KMS-11 (cell line): ENCODE data around the gene FYB1.

Source experiments
- H2AFZ ChIP-seq: fragments of 200-600 bp; sonication (generic); 2 replicates; pipeline ENCODE4 v1.6.1; 2016; ENCODE audit warnings: antibody characterized with exemption, mixed run types, low read depth
- H3K27ac ChIP-seq: fragments of 200-600 bp; sonication (generic); 2 replicates; pipeline ENCODE4 v1.6.1; 2016; ENCODE audit warnings: mild to moderate bottlenecking, mixed run types
- H3K27me3 ChIP-seq: fragments of 200-600 bp; sonication (generic); 2 replicates; pipeline ENCODE4 v1.6.1; 2017; ENCODE audit warnings: mild to moderate bottlenecking, low read depth, mixed run types, moderate library complexity; ENCODE audit not compliant: insufficient read depth
- H3K36me3 ChIP-seq: fragments of 200-600 bp; sonication (generic); 2 replicates; pipeline ENCODE4 v1.6.1; 2017; ENCODE audit warnings: mild to moderate bottlenecking, mixed run types; ENCODE audit not compliant: insufficient read depth
- H3K4me1 ChIP-seq: fragments of 200-600 bp; sonication (generic); 2 replicates; pipeline ENCODE4 v1.6.1; 2016; ENCODE audit warnings: mild to moderate bottlenecking, low read depth, mixed run types; ENCODE audit not compliant: poor library complexity, severe bottlenecking
- H3K4me2 ChIP-seq: fragments of 200-600 bp; sonication (generic); 2 replicates; pipeline ENCODE4 v1.7.0; 2016; ENCODE audit warnings: mild to moderate bottlenecking, mixed run types
- H3K4me3 ChIP-seq: fragments of 200-600 bp; sonication (generic); IDR thresholded peaks from 2 replicates; pipeline ENCODE4 v1.6.1; 2017; ENCODE audit warnings: low read depth, low read length, mixed read lengths; ENCODE audit not compliant: insufficient read depth
- H3K79me2 ChIP-seq: fragments of 200-600 bp; sonication (generic); 2 replicates; pipeline ENCODE4 v1.6.1; 2016; ENCODE audit warnings: low read depth, mixed run types; ENCODE audit not compliant: insufficient read depth
- H3K9ac ChIP-seq: fragments of 200-600 bp; sonication (generic); 2 replicates; pipeline ENCODE4 v1.6.1; 2016; ENCODE audit warnings: mild to moderate bottlenecking, mixed run types
- H4K20me1 ChIP-seq: fragments of 200-600 bp; sonication (generic); 2 replicates; pipeline ENCODE4 v1.6.1; 2016; ENCODE audit warnings: mild to moderate bottlenecking, mixed run types; ENCODE audit not compliant: insufficient read depth
- CTCF ChIP-seq: fragments of 200-600 bp; sonication (generic); conservative IDR thresholded peaks from 2 replicates; pipeline ENCODE4 v1.6.1; 2017; ENCODE audit warnings: low read depth, mild to moderate bottlenecking, antibody characterized with exemption, low read length, moderate library complexity, mixed read lengths

The FYB1 gene

GRCh38 chr5:39143151-39143860 is 76.1 kb downstream of the FYB1 start:
- no peak overlapping the region for H2AFZ ChIP-seq
- H3K4me1 ChIP-seq: no peaks in the 10 kb centered on the region
- no peak overlapping the region for H3K27ac ChIP-seq
- no peaks in the 10 kb centered on the region for H3K79me2 ChIP-seq
- H3K36me3 ChIP-seq: no peaks in the 10 kb centered on the region
- no peak for TF ChIP-seq CTCF
- H3K9ac ChIP-seq: no peak overlapping the region
- no peak overlapping the region for H3K4me3 ChIP-seq
- H4K20me1 ChIP-seq: no peaks in the 10 kb centered on the region
- H3K27me3 ChIP-seq: no peaks in the 10 kb centered on the region
- no peak overlapping the region for H3K4me2 ChIP-seq

- no peaks in the 10 kb centered on the region for H3K79me2 ChIP-seq
- no peak overlapping the region for H3K4me3 ChIP-seq
- no peak overlapping the region for H3K9ac ChIP-seq
- H2AFZ ChIP-seq: no peak overlapping the region
- no peaks in the 10 kb centered on the region for H4K20me1 ChIP-seq
- H3K4me1 ChIP-seq: no peaks in the 10 kb centered on the region
- no peak for TF ChIP-seq CTCF
- no peaks in the 10 kb centered on the region for H3K36me3 ChIP-seq
- no peaks in the 10 kb centered on the region for H3K27me3 ChIP-seq
- no peak overlapping the region for H3K27ac ChIP-seq
- no peak overlapping the region for H3K4me2 ChIP-seq
Measured at GRCh38 chr5:39140558-39141168, 78.7 kb downstream of the FYB1 start.

- H3K27ac ChIP-seq: no peak overlapping the region
- H3K79me2 ChIP-seq: no peaks in the 10 kb centered on the region
- no peaks in the 10 kb centered on the region for H4K20me1 ChIP-seq
- no peak overlapping the region for H2AFZ ChIP-seq
- no peaks in the 10 kb centered on the region for H3K36me3 ChIP-seq
- no peak for TF ChIP-seq CTCF
- H3K27me3 ChIP-seq: no peaks in the 10 kb centered on the region
- H3K4me2 ChIP-seq: no peak overlapping the region
- H3K4me3 ChIP-seq: no peak overlapping the region
- H3K9ac ChIP-seq: no peak overlapping the region
- no peaks in the 10 kb centered on the region for H3K4me1 ChIP-seq
Measured at GRCh38 chr5:39138892-39139291, 80.5 kb downstream of the FYB1 start.

- no peak for TF ChIP-seq CTCF
- Histone ChIP-seq H4K20me1 (no peaks in the 10 kb centered on the region), H3K27ac (no peak overlapping the region), H3K27me3 (no peaks in the 10 kb centered on the region), H3K79me2 (no peaks in the 10 kb centered on the region), H3K4me1 (no peaks in the 10 kb centered on the region), H3K9ac (no peak overlapping the region), H3K4me3 (no peak overlapping the region), H2AFZ (no peak overlapping the region), H3K4me2 (no peak overlapping the region), H3K36me3 (no peaks in the 10 kb centered on the region)
Measured at GRCh38 chr5:39137819-39138451, 81.4 kb downstream of the FYB1 start.
